GM21447 (cell line): ENCODE results near the gene RAPGEF6.
"Not testable (repeated sequence)": the region's sequence is repeated elsewhere in the genome, so short reads cannot be mapped to it uniquely, and the experiment has no call there.

ENCODE experiments used
- ATAC-seq: cut with Tn5 transposase; IDR thresholded peaks from one replicate; pipeline ENCODE4 v1.9.1; 2021; ENCODE audit not compliant: unreplicated experiment

RAPGEF6 gene

GRCh38 chr5:131436081-131436480 lies 198.9 kb downstream of the RAPGEF6 start:
- ATAC-seq: no peak

- no peak for ATAC-seq
These were observed 201.9 kb downstream of the RAPGEF6 start for GRCh38 chr5:131433109-131433508.

DNA sequence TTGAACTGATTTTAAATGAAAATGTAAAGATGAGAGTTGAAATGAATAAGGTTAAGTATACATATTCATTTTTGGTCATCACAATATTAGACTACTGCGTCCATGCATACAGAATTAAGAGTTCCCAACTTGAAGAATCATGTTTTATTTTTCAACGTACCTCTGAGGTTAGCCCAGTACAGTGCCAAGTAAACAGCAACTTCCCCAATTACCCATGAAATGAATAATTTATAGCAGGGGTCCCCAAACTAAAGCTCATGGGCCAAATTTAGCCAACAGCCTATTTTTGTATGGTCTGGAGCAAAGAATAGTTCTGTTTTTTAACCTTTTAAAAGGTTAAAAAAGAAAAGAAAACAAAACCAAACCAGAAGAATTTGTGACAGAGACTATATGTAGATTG lies 203.2 kb downstream of the RAPGEF6 start:
- ATAC-seq: no peak

DNA sequence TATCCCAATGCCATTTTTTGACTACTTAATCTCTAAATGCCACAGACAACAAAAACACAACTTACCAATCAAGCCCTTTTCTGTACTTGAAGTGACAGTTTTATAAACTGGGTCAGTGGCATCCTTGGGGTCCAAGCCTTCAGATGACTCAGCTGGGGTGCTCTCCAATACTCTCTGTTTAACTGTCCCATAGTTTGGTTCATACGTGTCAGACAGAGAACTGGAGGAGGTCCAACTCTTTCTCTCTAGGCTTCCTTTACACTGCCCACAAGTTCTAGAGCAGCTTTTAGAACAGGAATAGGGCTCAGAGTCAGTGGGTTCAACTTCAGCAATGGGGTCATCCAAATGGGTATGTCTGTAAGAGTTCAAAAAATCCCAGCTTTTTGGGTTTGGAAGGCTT lies 204.2 kb downstream of the RAPGEF6 start:
- no peak for ATAC-seq

DNA sequence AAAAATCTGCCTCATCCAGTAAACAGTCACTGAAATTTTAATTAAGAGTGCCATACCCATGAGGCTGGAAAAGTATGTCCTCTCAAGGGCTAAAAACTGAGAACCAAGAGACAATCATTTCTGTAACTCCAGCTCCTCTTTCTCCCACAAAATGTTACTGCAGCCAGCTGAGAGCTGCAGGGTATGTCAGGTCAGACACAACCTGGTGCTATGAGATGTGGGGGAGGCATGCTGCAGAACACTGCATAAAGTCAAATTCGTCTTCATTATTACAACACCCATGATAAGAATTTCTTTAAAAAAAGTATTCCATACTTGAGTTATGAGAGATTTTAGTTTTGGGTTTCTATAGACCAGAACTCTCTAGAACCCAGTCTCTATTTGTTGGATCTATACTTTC lies 209.0 kb downstream of the RAPGEF6 start:
- no peak for ATAC-seq

GRCh38 chr5:131423056-131423455 lies 212.0 kb downstream of the RAPGEF6 start:
- no peak for ATAC-seq

DNA sequence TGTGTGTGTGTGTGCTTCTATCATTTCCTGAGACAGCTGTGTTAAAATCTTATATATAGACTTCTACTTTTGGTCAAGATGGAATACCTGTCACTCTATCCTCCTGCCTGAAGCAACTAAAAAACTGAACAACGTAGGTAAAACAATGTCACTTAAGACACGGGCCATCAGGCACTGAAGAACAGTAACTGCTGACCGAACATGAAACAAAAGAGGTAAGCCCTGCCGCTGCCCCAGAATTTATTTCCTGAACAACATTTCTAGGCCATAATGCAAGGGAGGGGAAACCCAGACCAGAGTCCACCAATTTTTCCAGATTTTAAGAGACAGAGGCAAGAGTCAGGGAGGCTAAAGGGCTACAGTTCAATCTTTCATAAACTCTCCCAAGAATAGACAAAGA lies 215.2 kb downstream of the RAPGEF6 start:
- no peak for ATAC-seq

DNA sequence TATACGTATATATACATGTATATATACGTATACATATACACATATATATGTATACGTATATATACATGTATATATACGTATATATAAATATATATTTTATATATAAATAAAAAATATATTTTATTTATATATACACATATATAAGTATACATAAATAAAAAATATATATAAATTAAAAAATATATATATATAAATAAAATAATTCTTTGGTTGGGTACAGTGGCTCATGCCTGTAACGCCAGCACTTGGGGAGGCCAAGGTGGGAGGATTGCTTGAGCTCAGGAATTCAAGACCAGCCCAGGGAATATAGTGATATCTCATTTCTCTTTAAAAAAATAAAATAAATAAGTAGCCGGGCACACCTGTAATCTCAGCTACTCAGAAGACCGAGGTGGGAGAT lies 216.2 kb downstream of the RAPGEF6 start:
- no peak for ATAC-seq

- ATAC-seq: peak; percentile 40
These were observed 217.7 kb downstream of the RAPGEF6 start for GRCh38 chr5:131417240-131417869.

DNA sequence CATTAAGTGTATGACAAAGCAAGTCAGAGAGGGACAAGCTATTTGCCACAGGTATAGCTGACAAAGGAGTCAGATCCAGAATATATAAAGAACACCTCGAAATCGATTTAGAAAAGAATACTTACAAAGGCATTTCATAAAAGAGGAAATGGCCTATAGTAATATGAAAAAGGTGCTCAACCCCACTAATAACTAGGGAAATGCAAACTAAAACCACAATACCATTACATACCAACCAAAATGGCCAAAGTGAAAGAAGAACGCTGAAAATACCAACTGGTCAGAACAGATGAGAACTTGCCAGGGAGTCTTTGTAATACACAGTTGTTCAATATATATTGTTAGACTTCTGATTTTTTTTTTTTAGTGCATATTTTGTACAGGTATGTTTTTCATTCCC lies 218.3 kb downstream of the RAPGEF6 start:
- ATAC-seq: peak; percentile 65

GRCh38 chr5:131413605-131414559 lies 221.1 kb downstream of the RAPGEF6 start:
- ATAC-seq: peak; percentile 72

DNA sequence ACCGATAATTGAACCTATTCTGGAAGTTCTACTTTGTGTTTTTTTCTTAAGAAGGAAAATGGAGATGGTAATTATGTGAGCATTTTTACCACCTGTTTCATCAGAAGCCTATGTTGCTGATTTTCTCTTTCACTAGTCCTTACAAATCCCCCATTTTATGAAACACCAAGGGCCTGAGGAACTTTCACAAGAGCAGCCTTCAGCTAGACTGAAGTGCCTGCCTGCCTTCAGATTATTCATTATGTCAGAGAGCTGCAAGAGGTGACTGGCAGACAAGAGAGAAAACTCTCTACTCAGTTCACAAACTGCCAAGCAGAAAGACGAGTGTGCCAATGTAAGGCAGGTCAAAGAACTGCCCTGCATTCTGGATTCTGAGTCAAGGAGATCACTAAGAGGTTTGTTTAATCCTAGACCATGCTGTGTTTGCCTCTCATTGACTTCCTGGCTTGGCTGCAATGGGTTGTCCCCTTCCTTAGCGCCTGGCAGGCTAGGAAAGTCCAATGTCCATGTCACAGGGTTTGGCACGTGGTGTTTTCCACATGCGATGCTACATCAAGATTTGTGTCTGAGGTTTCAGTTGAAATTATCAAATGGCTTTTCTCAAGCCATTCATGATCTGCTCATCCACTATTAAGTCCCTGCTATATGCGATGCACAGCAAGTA lies 227.9 kb downstream of the RAPGEF6 start:
- no peak for ATAC-seq

- no peak for ATAC-seq
These were observed 229.0 kb downstream of the RAPGEF6 start for GRCh38 chr5:131406076-131406475.

DNA sequence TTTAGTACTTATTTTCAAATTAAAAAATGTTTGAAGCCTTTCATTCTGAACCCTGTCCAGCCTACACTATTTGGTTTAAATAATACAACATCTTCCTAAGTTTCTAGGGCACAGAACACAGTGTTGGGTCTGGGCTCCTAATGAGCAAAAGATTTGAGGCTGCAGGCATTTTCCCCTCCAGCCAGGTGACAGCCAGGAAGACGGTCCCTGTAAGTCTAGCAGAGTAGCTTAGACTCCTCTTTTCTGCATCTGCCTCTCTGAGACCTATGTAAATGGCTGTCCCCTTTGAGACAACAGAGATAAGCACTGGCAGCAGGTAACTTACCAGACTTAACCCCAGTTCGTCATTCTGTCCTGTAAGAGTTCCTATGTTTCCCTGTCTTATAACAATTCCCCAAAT lies 229.4 kb downstream of the RAPGEF6 start:
- no peak for ATAC-seq

DNA sequence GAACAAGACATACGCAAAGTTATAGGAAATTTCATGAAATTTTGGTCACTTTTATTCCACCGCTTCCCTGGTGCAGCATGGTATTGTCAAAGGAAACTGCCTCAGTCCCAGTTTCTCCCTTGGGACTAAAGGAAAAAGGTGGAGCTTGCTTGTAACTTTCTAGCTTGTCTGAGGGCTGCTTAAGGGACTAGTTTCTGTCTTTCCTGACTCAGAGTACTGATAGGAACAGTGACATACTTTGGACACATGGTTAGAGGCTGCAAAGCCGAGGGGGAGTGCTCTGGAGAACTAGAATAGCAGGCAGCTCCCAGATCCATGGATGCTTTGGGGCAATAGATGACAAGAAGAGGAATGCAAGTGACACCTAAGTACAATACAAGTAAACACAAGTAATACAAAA lies 234.4 kb downstream of the RAPGEF6 start:
- no peak for ATAC-seq

DNA sequence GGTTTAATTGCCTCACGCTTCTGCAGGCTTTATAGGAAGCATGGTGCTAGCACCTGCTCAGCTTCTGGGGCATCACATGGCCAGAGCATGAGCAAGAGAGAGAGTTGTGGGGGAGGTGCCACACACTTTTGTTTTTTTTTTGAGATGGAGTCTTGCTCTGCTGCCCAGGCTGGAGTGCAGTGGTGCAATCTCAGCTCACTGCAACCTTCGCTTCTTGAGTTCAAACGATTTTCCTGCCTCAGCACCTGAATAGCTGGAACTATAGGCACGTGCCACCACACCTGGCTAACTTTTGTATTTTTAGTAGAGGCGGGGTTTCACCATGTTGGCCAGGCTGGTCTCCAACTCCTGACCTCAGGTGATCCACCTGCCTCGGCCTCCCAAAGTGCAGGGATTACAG lies 236.0 kb downstream of the RAPGEF6 start:
- not testable (repeated sequence) for ATAC-seq

DNA sequence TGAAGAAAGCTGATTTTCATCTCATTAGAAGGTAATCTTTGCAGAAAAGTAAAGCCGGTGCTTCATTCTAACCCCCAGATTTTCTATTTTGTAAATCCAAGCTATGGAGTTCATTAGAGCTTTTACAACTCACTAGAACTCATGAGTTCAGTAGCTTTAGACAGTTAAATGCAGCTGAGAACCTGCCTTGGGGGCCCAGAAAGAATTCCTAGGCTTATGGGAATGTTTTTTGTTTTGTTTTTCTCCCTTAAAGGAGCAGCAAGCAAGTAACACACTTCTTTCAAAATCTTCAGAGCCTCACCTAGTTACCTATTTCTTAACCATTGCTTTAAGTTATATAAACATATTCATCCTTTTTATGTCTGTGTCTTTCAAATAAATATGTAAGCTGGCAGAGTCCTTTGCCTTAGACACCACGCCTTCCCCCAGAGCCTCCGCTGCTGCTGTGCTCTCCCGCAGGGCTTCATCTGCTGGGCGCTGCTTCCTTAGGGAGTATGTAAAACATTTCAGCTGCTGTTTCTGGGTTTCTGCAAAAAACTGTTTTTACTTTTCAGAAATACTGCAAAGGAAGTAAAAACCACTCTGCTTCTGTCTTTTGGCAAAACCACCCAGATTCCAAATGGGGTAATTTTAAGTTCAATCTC lies 238.3 kb downstream of the RAPGEF6 start:
- no peak for ATAC-seq

- peak; percentile 84 for ATAC-seq
These were observed 239.0 kb downstream of the RAPGEF6 start for GRCh38 chr5:131396015-131396414.

DNA sequence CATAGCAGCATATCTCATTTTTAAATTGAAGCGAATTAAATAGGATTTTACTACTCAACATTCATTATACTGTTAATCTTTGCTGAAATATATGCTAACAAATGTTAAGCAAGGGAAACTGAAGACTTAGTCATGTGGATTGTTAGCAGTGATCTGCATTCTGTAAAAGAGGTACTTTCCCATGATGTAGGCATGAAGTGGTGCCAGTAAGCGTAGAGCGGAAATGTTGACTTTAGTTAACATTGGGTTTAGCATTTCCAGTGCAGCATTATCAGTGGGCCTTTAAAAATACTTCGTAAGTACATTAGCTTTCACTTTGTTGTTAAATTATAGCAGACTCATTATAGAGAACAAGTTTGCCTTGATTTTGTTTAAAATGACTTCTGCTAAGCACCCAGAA lies 240.9 kb downstream of the RAPGEF6 start:
- ATAC-seq: peak; percentile 81

DNA sequence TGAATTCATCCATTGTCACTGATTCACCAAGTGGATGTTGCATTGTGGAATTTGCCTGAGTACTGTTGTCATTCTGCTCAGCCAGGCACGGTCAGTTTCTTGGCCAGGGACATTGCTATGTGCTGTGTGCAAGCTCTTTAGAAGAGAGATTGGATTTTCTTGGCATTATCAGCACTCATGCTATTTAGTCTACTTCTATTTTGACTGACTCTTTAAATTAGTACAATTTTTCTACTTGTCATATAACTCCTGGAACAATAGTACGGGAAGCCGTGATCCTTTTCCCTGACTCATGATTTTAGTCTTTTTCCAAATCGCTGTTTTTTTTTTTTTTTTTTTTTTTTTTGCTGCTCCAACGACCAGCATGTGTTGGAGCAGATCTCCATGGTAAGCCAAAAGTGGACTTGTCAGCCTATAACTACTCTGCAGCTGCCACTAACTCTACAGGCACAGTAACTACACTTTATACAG lies 241.5 kb downstream of the RAPGEF6 start:
- ATAC-seq: no peak

- ATAC-seq: no peak
These were observed 242.4 kb downstream of the RAPGEF6 start for GRCh38 chr5:131392466-131393095.
